Suprapubic skin (tissue), 4 donors: Measurements from ENCODE around the gene PIGC.

Source experiments
- EP300 ChIP-seq: sonication (generic); formaldehyde crosslinking; IDR thresholded peaks from one replicate; pipeline ENCODE4 v1.6.1; 2017; ENCODE audit warnings: antibody characterized with exemption
- POLR2A ChIP-seq, 2 donors: fragments of 450-650 bp; IDR thresholded peaks; one replicate each; pipeline ENCODE4 v1.6.1; 2017; ENCODE audit warnings: antibody characterized with exemption in 2 of 2, mild to moderate bottlenecking in 2 of 2, moderate library complexity in 2 of 2
- POLR2AphosphoS5 ChIP-seq, 3 donors: sonication (generic); formaldehyde crosslinking; IDR thresholded peaks; one replicate each; pipeline ENCODE4 v1.6.1; 2017; ENCODE audit warnings: antibody characterized with exemption in 3 of 3
- TF ChIP-seq, protein P1 (sequence below), 2 donors: fragments of 200-600 bp in 1 of 2; fragments of 450-650 bp in 1 of 2; sonication (generic) in 1 of 2; IDR thresholded peaks; one replicate each; pipeline ENCODE4 v1.5.1; 2016 to 2019; ENCODE audit warnings: antibody characterized with exemption in 2 of 2, mild to moderate bottlenecking in 1 of 2, moderate library complexity in 1 of 2

DNA sequence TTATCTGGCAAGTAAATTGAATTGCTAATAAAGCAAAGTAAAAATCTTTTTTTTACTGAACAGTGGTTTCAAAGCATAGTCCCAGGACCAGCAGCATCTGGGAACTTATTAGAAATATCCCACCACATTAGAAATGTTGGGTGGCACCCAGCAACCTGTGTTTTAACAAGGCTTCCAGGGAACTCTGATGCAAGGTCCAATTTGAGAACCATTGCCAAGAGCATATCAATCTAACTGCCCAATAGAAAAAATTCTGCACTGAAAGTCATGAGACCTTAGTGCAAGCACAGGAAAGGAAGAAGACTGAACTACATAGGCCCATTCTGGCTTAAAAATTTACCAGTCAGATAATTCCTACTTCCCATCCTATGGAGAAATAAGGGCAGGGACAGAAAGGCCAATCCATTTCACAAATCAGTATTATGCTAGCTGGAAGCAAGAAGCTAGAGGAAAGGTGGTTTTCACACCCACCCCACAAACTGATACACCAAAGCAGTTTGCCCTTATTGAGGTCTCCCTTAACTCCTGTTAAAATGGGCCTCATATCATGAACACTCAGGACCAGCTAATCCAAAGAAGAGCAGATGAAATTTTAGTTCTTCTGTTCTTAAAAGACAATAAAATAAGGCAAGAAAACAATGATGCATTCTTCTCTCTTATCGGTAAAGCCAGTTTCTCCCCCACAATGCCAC lies 40.8 kb downstream of the PIGC start:
- TF ChIP-seq, protein P1, sequence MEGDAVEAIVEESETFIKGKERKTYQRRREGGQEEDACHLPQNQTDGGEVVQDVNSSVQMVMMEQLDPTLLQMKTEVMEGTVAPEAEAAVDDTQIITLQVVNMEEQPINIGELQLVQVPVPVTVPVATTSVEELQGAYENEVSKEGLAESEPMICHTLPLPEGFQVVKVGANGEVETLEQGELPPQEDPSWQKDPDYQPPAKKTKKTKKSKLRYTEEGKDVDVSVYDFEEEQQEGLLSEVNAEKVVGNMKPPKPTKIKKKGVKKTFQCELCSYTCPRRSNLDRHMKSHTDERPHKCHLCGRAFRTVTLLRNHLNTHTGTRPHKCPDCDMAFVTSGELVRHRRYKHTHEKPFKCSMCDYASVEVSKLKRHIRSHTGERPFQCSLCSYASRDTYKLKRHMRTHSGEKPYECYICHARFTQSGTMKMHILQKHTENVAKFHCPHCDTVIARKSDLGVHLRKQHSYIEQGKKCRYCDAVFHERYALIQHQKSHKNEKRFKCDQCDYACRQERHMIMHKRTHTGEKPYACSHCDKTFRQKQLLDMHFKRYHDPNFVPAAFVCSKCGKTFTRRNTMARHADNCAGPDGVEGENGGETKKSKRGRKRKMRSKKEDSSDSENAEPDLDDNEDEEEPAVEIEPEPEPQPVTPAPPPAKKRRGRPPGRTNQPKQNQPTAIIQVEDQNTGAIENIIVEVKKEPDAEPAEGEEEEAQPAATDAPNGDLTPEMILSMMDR (IDR thresholded peaks at IDR 0.05) = no peak
- TF ChIP-seq POLR2A (IDR thresholded peaks at IDR 0.05) (no peak), EP300 (no peak), POLR2AphosphoS5 (IDR thresholded peaks at IDR 0.05) (no peak)
